Activated naive CD8-positive, alpha-beta T cell treated with anti-CD3 and anti-CD28 coated beads for 36 hours (primary cell): ENCODE data around the gene PGLYRP3. TPM values are rescaled to one million over a fixed set of nuclear protein-coding genes. Genes with fewer than 3 reads are reported as not detected.
"Not testable (repeated sequence)": the region's sequence is repeated elsewhere in the genome, so short reads cannot be mapped to it uniquely, and the experiment has no call there.

Source experiments
- DNase-seq: peaks from one replicate; pipeline ENCODE4 v3.0.0; 2021
- H3K27ac Mint-ChIP-seq: one replicate; pipeline ENCODE4 v1.8.0; 2022; ENCODE audit warnings: mild to moderate bottlenecking, moderate library complexity, mixed read lengths
- H3K27me3 Mint-ChIP-seq: one replicate; pipeline ENCODE4 v1.8.0; 2022; ENCODE audit warnings: mild to moderate bottlenecking, mixed read lengths
- H3K36me3 Mint-ChIP-seq: one replicate; pipeline ENCODE4 v1.8.0; 2021; ENCODE audit warnings: mild to moderate bottlenecking, mixed read lengths
- H3K4me1 Mint-ChIP-seq: one replicate; pipeline ENCODE4 v1.8.0; 2021; ENCODE audit warnings: mixed read lengths
- H3K4me3 Mint-ChIP-seq: one replicate; pipeline ENCODE4 v1.8.0; 2022; ENCODE audit warnings: mild to moderate bottlenecking, moderate library complexity, mixed read lengths
- H3K9me3 Mint-ChIP-seq: one replicate; pipeline ENCODE4 v1.8.0; 2022; ENCODE audit warnings: mixed read lengths
- total RNA-seq, 2 experiments: library from RNA; stranded (reverse); gene quantifications; one replicate each; pipeline ENCODE4 v1.2.3, GENCODE V29; 2021

The PGLYRP3 gene
- total RNA-seq, 2 experiments from 2014 or later, result not detected

DNA sequence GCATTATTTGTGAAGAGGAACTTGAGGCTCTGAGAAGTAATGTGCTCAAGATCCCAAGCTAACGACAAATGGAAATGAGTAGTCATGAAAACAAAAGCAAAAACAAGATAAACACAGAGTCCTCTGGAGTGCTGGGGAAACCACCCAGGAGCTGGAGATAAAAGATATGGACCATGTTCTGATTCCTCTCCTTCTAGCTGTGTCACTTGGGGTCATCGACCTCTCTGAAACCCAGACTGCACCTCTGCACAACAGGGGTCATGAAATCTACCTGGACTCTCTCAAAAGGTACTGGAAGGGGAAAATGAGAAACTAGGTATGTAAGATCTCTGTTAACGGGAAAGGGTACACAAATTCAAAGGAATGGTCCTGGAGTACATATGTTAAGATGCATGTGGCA, 29.4 kb upstream of the PGLYRP3 start:
- Mint-ChIP-seq H3K36me3 (no peaks in the 10 kb centered on the region), H3K4me1 (peaks cover 37% of the 10 kb centered on the region), H3K9me3 (no peaks in the 10 kb centered on the region), H3K4me3 (no peak overlapping the region), H3K27me3 (peaks cover 38% of the 10 kb centered on the region), H3K27ac (no peak overlapping the region)
- DNase-seq, result no peak

- Mint-ChIP-seq H3K27ac (no peak overlapping the region), H3K27me3 (peaks cover 31% of the 10 kb centered on the region), H3K9me3 (no peaks in the 10 kb centered on the region), H3K36me3 (no peaks in the 10 kb centered on the region), H3K4me1 (peaks cover 36% of the 10 kb centered on the region), H3K4me3 (no peak overlapping the region)
- DNase-seq, result no peak
These were observed 28.7 kb upstream of the PGLYRP3 start for GRCh38 chr1:153341431-153341934.

- no peak for DNase-seq
- Mint-ChIP-seq H3K27ac (no peak overlapping the region), H3K4me1 (peaks cover 25% of the 10 kb centered on the region), H3K27me3 (peaks cover 21% of the 10 kb centered on the region), H3K4me3 (no peak overlapping the region), H3K36me3 (no peaks in the 10 kb centered on the region), H3K9me3 (no peaks in the 10 kb centered on the region)
These were observed 27.6 kb upstream of the PGLYRP3 start for GRCh38 chr1:153340356-153340755.

GRCh38 chr1:153339802-153340201, 27.1 kb upstream of the PGLYRP3 start:
- Mint-ChIP-seq H3K4me1 (peaks cover 21% of the 10 kb centered on the region), H3K27ac (no peak overlapping the region), H3K36me3 (no peaks in the 10 kb centered on the region), H3K27me3 (peaks cover 20% of the 10 kb centered on the region), H3K4me3 (no peak overlapping the region), H3K9me3 (no peaks in the 10 kb centered on the region)
- no peak for DNase-seq

- peaks cover 10% of the 10 kb centered on the region for H3K27me3 Mint-ChIP-seq
- H3K4me1 Mint-ChIP-seq, result peaks cover 8% of the 10 kb centered on the region
- DNase-seq, result no peak
- H3K36me3 Mint-ChIP-seq, result no peaks in the 10 kb centered on the region
- H3K27ac Mint-ChIP-seq, result no peak overlapping the region
- no peak overlapping the region for H3K4me3 Mint-ChIP-seq
- no peaks in the 10 kb centered on the region for H3K9me3 Mint-ChIP-seq
These were observed 25.5 kb upstream of the PGLYRP3 start for GRCh38 chr1:153337980-153338853.

DNA sequence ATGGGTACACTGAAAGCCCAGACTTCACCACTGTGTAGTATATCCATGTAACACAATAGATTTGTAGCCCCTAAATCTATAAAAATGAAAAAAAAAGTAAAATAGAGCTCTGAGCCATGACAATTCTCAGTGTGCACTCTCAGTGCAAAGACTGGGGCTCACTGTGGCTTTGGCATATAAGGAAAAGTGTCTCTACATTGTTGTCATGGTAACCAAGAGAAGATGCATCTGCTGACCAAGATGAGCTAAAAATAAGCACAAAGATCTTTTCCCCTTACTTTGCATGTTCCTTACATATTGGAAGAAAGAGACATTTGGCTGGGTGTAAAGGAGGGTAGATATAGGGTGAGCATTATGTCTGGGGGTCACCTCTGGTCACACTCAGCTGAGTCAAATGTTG, 23.9 kb upstream of the PGLYRP3 start:
- H3K27ac Mint-ChIP-seq, result no peak overlapping the region
- H3K4me1 Mint-ChIP-seq, result peaks cover 6% of the 10 kb centered on the region
- peaks cover 10% of the 10 kb centered on the region for H3K9me3 Mint-ChIP-seq
- no peak for DNase-seq
- no peak overlapping the region for H3K4me3 Mint-ChIP-seq
- no peaks in the 10 kb centered on the region for H3K36me3 Mint-ChIP-seq
- H3K27me3 Mint-ChIP-seq, result no peaks in the 10 kb centered on the region

DNA sequence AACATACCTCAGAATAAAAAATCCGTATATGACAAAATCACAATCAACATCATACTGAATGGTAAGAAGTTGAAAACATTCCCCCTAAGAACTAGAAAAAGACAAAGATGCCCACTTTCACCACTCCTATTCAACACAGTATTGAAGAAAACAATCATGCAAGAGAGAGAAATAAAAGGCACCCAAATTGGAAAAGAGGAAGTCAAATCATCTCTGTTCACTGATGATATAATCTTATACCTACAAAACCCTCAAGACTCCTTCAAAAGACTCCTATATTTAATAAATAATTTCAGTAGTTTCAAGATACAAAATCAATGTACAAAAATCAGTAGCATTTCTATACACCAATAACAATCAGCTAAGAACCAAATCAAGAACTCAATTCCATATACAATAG, 21.1 kb upstream of the PGLYRP3 start:
- H3K27me3 Mint-ChIP-seq, result no peaks in the 10 kb centered on the region
- no peaks in the 10 kb centered on the region for H3K36me3 Mint-ChIP-seq
- no peak for DNase-seq
- peaks cover 24% of the 10 kb centered on the region for H3K9me3 Mint-ChIP-seq
- H3K4me1 Mint-ChIP-seq, result no peaks in the 10 kb centered on the region
- H3K27ac Mint-ChIP-seq, result no peak overlapping the region
- H3K4me3 Mint-ChIP-seq, result no peak overlapping the region

GRCh38 chr1:153324912-153325311, 12.2 kb upstream of the PGLYRP3 start:
- peaks cover 3% of the 10 kb centered on the region for H3K36me3 Mint-ChIP-seq
- H3K4me1 Mint-ChIP-seq, result no peaks in the 10 kb centered on the region
- H3K27me3 Mint-ChIP-seq, result peaks cover 8% of the 10 kb centered on the region
- H3K4me3 Mint-ChIP-seq, result no peak overlapping the region
- peaks cover 26% of the 10 kb centered on the region for H3K9me3 Mint-ChIP-seq
- no peak overlapping the region for H3K27ac Mint-ChIP-seq
- DNase-seq, result no peak

- H3K27me3 Mint-ChIP-seq, result peaks cover 16% of the 10 kb centered on the region
- H3K4me1 Mint-ChIP-seq, result no peaks in the 10 kb centered on the region
- peaks cover 3% of the 10 kb centered on the region for H3K36me3 Mint-ChIP-seq
- no peak for DNase-seq
- H3K4me3 Mint-ChIP-seq, result no peak overlapping the region
- no peak overlapping the region for H3K27ac Mint-ChIP-seq
- peaks cover 18% of the 10 kb centered on the region for H3K9me3 Mint-ChIP-seq
These were observed 9.8 kb upstream of the PGLYRP3 start for GRCh38 chr1:153322568-153322967.

GRCh38 chr1:153318145-153318544, 5.4 kb upstream of the PGLYRP3 start:
- H3K4me3 Mint-ChIP-seq, DNase-seq, H3K36me3 Mint-ChIP-seq, H3K27ac Mint-ChIP-seq, H3K4me1 Mint-ChIP-seq: not testable (repeated sequence)
- Mint-ChIP-seq H3K9me3 (peaks cover 12% of the 10 kb centered on the region), H3K27me3 (peaks cover 16% of the 10 kb centered on the region)

GRCh38 chr1:153316013-153316412, 3.3 kb upstream of the PGLYRP3 start:
- peaks cover 16% of the 10 kb centered on the region for H3K27me3 Mint-ChIP-seq
- H3K4me3 Mint-ChIP-seq, DNase-seq, H3K4me1 Mint-ChIP-seq, H3K36me3 Mint-ChIP-seq, H3K9me3 Mint-ChIP-seq, H3K27ac Mint-ChIP-seq: not testable (repeated sequence)

GRCh38 chr1:153314388-153314787, 1.6 kb upstream of the PGLYRP3 start:
- H3K4me1 Mint-ChIP-seq, H3K27me3 Mint-ChIP-seq, H3K4me3 Mint-ChIP-seq, H3K36me3 Mint-ChIP-seq, H3K9me3 Mint-ChIP-seq, H3K27ac Mint-ChIP-seq, DNase-seq: not testable (repeated sequence)

GRCh38 chr1:153313288-153313687, 536 bp upstream of the PGLYRP3 start:
- H3K36me3 Mint-ChIP-seq, result no peaks in the 10 kb centered on the region
- H3K4me1 Mint-ChIP-seq, result no peaks in the 10 kb centered on the region
- no peak for DNase-seq
- H3K9me3 Mint-ChIP-seq, result peaks cover 2% of the 10 kb centered on the region
- no peak overlapping the region for H3K27ac Mint-ChIP-seq
- no peak overlapping the region for H3K4me3 Mint-ChIP-seq
- H3K27me3 Mint-ChIP-seq, result no peaks in the 10 kb centered on the region

GRCh38 chr1:153310526-153310925, 2.2 kb downstream of the PGLYRP3 start:
- H3K4me3 Mint-ChIP-seq, result no peak overlapping the region
- DNase-seq, result no peak
- no peak overlapping the region for H3K27ac Mint-ChIP-seq
- peaks cover 2% of the 10 kb centered on the region for H3K9me3 Mint-ChIP-seq
- no peaks in the 10 kb centered on the region for H3K36me3 Mint-ChIP-seq
- H3K4me1 Mint-ChIP-seq, result no peaks in the 10 kb centered on the region
- H3K27me3 Mint-ChIP-seq, result no peaks in the 10 kb centered on the region

DNA sequence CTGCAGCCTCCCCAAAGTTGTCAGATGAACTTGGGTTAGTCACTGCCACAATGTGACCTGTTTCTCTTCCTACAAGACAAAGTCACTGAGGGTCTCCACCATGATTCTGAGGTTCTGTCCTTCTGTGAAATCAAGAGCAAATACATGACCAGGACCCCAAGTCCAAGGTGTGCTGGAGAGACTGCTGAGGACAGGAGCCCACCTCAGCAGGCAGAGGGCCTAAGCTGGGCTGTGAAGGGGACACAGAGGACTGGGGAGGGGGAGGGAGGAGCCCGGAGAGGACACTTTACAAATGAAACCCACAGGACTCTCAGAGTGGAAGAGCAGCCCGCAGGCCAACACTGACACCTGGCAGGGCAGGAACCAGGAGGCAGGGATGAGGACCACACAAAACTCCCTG, 3.3 kb downstream of the PGLYRP3 start:
- H3K27me3 Mint-ChIP-seq, result no peaks in the 10 kb centered on the region
- no peaks in the 10 kb centered on the region for H3K9me3 Mint-ChIP-seq
- no peak for DNase-seq
- no peaks in the 10 kb centered on the region for H3K36me3 Mint-ChIP-seq
- no peak overlapping the region for H3K4me3 Mint-ChIP-seq
- no peak overlapping the region for H3K27ac Mint-ChIP-seq
- no peaks in the 10 kb centered on the region for H3K4me1 Mint-ChIP-seq

- no peak overlapping the region for H3K4me3 Mint-ChIP-seq
- H3K9me3 Mint-ChIP-seq, result no peaks in the 10 kb centered on the region
- no peaks in the 10 kb centered on the region for H3K36me3 Mint-ChIP-seq
- no peaks in the 10 kb centered on the region for H3K4me1 Mint-ChIP-seq
- no peaks in the 10 kb centered on the region for H3K27me3 Mint-ChIP-seq
- DNase-seq, result no peak
- no peak overlapping the region for H3K27ac Mint-ChIP-seq
These were observed 4.2 kb downstream of the PGLYRP3 start for GRCh38 chr1:153308540-153308939.
